COLO668 (cell line): ENCODE data around the gene SLC13A1.

Source experiments
- DNase-seq: peaks from one replicate; lab custom pipeline; 2025; ENCODE audit not compliant: unreplicated experiment; lab: John Stamatoyannopoulos, UW

Gene SLC13A1

DNA sequence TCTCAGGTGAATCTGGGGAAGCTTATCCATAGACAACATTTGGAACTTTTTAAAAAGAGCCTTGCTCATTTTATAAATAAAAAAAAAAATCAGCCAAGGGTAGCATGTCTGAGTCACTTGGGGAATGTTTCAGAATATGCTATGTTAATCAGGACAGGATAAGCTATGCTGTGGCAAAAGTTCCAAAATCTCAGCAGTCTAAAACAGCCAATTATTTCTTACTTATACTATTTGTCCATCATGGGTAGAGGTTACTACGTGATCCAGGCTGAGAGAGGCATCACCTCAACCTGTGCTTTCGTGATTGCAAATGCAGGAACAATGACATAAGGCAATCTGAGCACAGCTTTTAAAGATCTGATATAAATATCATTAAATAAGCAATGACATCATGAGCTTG is 6.5 kb downstream of the SLC13A1 start:
- DNase-seq, result no peak

DNA sequence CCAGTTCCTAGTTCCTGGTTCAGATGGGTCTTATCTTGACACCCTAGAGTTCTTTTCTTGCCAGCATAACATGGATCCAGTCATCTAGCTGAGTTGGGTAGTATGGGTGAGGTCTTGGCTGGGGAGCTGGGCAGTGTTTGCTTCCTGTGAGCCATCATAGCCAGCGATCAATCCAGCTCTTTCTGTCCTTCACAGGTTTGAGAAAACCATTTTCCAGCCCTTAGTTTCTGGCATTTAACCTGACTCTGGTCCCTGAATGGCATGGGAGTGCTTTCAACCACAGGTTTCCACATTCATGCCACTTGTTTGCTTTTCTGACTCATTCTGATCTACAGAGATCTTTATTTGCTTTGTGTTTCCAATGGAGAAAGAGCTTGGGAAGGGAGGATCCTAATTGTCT is 8.6 kb downstream of the SLC13A1 start:
- peak; percentile 52 for DNase-seq

DNA sequence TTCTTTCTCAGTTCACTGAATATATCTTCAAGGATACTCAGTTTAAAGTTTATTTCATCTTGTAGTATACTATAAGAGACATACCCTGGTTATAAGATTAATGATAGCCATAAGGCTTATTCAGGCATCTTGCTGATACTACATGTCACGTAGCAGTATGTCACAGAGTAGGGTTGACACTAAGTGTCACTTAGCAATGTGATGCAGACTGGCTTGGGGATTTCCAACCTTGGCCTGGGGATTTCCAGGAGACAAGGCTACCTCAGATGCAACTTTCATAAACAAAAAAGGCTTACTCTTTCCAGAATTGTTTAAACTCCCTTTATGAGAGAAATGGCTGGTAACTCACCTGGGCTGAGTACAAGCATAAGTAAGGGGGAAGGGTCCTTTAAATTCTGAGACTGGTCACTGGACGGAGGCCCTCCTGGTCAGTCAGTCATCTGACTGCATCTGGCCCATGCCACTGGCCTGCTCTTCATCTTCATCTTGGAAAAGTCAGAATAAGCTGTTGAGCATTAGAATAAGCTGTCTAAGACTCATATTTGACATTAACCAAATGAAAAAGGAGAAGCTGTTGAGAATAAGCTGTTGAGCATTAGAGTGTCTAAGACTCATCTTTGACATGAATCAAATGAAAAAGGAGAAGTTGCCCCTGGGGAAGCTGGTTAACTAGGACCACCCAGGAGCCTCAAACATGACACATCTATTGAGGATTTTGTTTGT is 9.5 kb downstream of the SLC13A1 start:
- DNase-seq, result no peak

DNA sequence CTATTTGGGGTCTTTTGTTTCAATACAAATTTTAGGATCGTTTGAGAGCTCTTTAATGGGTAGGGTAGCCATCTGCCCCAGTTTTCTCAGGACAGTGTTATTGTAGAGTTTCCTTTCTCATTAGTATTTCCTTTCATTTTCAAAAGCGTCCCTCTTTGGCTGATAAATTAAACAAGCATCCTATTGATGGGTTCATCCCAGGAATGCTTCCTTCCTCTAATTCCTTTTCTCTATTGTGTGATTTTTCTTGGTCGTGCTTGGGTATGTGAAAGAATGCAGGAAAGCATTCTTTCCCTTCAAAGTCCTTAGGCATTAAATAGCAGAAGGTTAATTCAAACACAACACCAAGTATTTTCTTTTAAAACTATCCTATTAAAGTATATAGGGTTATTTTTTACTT is 14.0 kb downstream of the SLC13A1 start:
- no peak for DNase-seq

DNA sequence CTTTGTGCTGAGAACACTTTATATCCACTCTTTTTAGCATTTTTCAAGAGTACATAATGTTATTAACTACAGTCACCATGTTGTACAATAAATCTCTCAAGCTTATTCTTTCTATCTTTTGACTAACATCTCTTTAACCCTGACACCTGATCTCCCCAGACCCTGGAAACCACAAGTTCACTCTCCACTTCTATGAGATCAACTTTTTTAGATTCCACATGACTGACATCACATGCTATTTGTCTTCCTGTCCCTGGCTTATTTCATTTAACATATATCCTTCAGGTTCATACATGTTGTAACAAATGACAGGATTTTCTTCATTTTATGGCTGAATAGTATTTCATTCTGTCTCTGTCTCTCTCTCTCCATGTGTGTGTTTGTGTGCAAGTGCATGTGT is 15.5 kb downstream of the SLC13A1 start:
- DNase-seq, result no peak

DNA sequence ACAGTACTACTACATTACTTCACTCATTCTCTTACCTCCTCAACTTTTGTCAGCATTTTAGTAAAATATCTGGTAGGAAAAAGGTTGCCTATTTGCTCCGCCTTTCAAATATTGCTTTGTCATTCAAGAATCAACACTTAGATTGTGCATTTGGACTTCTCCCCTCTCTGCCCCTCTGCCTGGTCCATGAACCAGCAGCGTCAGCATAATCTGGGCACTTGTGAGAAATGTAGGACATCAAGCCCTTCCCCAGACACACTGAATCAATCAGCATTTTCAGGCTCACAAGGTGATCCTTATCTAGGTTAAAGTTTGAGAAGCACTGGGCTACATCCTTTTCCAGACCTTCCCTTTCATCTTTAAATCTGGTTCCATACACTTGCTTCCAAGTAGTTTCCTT is 16.3 kb downstream of the SLC13A1 start:
- no peak for DNase-seq

DNA sequence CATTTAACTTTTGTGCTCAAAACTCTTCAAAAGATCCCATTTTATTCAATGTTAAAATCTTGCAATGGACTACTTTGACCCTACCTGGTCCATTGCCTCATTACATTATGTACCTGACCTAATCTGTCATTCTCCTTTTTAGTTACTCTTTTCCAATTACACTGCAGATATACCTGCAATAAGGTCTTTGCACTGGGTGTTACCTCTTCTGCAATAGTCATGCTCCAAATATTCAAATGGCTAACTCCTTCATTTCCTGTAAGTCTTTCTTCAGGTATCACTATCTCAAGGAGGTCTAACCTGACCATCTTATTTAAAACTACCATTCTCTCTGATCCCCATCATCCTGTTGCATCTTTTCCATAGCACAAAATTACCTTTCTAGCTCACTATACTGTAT is 22.3 kb downstream of the SLC13A1 start:
- DNase-seq, result no peak

DNA sequence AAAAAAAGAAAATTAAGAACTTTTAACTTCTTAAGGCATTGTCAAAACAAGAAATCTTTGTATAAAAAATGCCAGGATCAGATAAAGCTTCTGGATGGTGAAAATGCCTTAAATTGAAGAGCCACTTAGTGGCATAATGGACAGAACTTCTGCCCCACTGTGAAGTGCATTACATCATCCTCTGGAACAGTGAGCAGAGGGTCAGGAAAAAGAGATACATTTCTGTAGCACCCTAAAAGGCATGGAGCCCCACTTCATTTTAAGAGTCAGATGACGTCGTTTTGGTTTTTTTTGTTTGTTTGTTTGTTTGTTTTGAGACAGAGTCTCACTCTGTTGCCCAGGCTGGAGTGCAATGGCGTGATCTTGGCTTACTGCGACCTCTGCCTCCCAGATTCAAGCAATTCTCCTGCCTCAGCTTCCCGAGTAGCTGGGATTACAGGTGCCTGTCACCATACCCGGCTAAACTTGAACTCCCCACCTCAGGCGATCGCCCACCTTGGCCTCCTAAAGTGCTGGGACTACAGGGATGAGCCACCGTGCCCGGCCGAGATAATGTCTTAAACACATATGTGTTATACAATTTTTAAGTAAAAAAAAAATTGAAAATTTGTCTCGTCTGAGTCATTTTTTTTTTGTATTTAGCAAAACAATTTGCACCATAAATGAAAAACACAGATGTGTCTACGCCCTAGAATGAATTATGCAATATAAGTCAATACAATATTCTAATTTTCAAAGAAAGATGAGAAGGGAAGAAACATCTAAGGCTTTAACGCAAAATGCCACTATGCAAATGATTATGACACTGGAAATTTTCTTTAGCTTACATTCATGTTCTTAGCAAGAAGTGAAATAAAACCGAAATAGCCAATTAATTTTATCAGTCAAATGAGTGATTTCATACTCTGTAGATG is 29.2 kb downstream of the SLC13A1 start:
- no peak for DNase-seq

DNA sequence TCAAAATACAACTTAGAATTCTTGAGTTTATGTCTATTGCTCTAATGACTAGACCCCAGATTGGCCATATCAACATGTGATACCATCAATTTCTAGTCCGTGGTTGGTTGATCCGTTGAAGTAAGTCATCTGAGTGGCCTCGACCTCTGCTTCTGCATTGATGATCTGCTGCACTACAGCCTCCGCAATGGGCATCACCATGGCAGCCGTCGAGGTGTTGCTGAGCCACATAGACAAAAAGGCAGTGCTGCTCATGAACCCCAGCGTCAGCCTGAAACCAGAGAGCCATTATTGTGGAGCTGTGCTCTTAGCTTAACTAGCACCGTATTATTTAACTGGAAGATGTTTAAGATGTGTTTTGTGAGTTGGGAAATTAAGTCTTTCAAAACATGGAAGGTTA is 30.7 kb downstream of the SLC13A1 start:
- no peak for DNase-seq

DNA sequence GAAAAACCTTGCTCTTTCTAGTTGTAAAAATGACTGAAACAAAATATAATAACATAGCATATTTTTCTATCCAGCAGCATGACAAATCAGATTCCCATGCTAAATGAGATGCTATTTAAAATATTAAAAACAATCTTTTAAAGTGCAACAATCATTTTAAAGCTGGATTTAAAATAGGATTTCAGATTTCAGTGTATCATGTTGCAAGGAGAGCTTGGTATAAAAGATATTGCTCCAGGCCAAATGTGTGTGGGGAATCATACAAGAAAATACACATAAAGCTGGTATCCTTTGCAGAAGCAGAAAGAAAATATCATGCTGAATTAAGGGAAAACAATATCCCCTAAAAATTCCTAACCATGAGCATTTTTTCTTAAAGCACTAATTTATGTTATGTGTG is 42.2 kb downstream of the SLC13A1 start:
- DNase-seq, result no peak

DNA sequence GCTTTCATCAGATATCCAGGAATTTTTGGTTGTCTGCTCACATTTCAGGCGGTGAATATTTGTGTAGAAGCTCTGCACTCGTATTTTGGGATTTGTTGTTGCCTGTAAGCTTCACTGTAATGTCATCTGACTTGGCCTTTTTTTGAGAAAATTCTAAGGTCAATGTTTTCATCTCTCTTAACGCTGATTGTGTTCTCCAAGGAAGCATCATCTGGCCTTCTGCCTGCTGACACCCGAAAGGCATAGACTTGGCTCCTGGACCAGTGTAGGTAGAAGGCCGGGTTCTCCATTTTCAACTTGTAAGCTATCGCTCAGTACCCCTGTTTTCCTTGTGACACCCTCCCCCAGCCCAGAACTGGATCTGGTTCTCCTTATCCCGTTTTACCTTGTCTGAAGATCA is 44.2 kb downstream of the SLC13A1 start:
- no peak for DNase-seq

DNA sequence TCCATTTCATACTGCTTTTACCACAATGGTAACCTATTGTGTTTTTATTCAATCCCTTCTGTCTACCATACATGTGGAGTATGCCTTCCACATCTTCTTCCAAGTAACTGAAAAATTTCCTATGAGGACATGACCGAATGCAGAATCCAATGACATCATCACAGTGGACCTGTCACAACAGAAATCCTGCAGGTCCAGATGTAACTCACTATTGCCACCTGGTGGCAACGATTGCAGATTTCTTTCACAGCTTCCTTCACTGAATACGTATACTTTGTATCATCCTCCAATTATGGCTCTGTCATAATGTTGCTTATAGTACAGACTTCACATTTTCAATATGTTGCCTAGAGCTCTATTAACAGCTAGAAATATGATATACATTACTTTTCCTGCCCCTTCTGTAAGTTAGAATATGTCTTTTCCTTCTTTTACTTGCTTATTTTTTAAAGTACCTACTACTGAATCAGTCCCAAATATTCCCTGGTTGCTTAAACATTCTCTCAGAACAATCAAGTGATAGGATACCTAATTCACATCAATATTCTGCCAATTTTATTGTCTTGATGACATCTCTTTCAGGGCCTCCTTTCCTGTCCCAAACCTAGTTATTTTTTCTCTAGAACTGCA is 45.4 kb downstream of the SLC13A1 start:
- DNase-seq, result peak; percentile 82

DNA sequence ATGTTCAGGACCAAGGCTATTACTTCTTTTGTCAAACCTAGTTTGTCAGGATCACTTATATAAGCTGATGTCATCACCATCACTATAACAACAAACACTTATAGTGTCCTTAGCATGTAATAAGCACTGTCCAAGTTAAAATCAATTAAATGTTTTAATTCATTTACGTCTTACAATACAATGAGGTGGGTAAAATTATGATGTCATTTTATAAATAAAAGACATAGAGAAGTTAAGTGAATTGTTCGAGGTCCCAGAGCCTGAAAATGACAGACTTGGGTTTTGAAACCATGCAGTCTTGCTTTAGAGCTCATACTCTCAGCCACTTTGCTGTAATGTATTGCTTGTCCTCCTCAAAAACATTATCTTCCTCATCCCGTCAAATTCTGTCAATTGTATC is 48.3 kb downstream of the SLC13A1 start:
- no peak for DNase-seq

DNA sequence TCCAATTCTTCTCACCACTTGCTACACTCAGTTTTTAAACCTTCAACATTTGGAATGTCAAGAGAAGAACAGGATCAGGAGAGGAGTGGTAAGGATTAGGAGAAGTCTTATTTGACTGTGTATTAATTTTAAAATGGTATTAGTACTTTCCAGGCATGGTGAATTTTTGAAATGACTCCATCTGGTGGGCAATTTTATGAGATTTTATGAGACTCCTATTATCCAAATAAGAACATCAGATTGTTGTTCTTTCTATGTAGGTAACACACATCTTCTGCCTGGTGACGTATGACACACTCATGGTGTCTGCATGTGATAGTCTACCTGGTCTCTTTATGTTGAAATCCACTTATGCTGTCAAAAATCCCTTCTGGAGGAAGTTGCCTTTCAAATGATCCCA is 51.0 kb downstream of the SLC13A1 start:
- DNase-seq, result no peak

DNA sequence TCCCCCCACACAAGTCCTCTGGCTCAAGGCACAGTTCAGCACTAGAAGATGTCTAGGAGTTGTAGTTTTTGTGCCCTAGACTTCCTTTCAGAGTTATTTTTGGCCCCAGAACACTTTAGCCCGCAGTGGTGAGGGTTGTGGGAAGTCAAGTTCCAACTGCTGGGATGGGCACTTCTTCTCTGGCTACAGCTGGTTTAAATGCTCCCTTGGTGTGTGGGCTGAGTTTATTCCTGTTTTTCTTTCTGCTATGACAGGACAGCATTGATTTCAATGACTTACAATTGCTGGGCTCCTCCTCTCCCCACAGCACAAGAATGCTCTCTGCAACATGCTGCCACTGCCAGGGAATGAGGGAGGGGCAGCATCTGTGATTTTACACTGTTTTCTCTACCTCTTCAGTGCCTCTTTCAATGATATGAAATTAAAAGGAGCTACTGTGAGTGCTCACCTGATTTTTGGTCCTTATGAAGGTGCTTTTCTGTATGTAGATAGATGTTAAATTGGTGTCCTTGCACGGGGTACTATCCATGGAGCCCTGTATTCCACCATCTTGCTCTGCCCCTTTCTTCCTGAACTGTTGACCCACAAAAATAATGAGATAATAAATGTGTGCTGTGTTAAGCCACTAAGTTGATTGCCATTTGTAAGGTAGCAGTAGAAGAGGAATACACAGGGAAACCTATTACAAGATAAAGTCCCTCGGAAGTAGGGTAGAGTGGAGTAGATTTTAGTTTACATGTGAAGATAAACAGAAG is 56.3 kb downstream of the SLC13A1 start:
- no peak for DNase-seq

DNA sequence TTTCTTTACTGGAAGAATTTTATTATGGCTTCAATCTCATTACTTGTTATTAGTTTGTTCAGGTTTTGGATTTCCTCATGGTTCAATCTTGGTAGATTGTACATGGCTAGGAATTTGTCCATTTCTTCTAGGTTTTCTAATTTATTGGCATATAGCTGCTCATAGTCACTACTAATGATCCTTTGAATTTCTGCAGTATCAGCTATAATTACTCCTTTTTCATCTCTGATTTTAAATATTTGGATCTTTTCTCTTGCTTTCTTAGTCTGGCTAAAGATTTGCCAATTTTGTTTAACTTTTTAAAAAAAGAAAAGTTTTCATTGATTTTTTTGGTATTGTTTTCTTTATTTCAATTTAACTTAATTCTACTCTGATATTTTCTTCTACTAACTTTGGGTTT is 59.2 kb downstream of the SLC13A1 start:
- no peak for DNase-seq

DNA sequence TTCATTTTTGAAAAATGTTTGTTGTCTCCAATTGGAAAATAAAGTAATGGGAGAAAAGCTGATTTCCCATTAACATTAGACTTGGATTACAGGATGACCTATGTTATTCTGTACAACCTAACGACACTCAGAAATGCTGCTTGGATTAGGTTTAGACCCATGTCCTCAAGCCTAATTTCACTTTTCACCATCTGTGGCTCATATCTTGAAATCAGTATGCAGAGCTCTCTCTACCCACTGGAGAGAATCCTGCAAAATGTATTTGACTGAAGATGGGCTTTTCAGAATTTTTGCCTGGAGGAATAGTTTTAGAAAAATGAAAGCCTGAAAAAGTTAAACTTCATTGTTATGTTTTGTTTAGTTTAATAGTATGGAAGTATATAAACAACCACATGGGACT is 63.8 kb downstream of the SLC13A1 start:
- no peak for DNase-seq

DNA sequence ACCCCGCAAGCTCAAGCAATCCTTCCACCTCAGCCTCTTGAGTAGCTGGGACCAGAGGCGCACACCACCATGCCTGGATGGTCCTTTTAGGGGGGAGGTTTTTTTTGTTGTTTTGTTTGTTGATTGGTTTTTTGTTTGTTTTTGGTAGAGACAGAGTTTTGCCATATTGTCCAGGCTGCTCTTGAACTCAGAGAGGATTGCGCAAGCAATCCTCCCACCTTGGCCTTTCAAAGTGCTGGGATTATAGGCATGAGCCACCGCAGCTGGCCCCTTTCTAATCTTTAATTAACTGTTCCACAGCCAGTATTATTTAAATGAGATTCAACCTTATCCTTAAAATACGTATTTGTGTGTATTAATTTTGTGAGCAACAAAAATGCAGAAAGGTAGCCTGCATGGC is 65.8 kb downstream of the SLC13A1 start:
- DNase-seq, result no peak

DNA sequence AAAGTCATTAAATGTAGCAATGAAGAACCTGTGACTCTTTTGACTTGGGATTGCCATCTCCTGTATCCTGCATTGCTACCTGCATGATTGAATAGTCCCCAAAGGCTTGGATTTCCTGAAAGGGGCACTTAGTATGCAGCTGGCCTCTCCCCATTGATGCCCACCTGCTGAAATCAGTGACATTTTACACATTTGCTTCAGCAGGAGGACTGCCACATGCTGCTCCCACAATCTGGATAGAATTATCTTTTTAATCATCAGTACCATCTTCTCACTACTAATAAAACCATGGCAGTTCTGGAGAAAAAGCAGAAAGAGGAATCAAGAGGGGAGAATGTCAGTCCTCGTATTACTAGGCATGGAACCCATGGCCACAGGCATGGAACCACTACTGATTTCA is 67.8 kb downstream of the SLC13A1 start:
- DNase-seq, result no peak

DNA sequence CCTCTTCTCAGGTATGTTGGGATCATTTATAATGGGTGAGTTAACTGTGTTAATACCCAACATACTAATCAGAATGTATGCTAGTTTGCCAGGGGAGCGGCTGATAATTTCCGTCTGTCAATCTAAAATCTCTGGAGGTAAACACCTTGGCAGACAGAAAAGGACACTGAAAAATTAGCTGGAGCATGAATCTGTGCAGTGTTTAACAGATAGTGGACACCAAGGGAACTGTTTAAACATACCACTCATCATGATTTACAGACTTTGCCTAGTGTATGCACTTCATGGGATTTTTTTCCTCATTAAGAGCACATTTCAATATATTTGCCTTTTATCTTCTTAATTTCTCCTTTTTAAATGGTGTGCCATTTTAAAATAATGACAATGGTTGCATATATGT is 68.2 kb downstream of the SLC13A1 start:
- DNase-seq, result no peak

DNA sequence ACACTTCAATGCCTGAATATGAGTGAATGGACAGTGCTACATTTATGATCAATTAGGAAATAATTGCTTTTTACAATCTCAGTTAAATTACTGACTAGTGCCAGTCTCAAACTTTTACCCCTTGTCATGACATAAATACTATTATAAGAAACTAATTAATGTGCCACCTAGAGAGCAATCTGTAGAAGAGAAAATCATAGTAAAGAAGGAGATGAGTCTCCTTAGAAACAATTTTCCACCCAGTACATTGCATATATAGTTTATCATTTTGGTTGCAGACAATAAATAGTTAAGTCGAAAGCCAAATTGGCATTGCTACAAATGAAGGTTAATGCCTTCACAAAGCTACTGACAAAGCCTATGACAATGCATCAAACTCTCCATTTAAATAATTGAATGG is 68.6 kb downstream of the SLC13A1 start:
- no peak for DNase-seq
